ENCODE measurements around the gene DRC1. TPM values are rescaled to one million over a fixed set of nuclear protein-coding genes. Genes with fewer than 3 reads are reported as not detected.

The DRC1 gene
- total and polyA plus RNA-seq, 2 donors = 1.0 TPM; not detected in 1

DNA sequence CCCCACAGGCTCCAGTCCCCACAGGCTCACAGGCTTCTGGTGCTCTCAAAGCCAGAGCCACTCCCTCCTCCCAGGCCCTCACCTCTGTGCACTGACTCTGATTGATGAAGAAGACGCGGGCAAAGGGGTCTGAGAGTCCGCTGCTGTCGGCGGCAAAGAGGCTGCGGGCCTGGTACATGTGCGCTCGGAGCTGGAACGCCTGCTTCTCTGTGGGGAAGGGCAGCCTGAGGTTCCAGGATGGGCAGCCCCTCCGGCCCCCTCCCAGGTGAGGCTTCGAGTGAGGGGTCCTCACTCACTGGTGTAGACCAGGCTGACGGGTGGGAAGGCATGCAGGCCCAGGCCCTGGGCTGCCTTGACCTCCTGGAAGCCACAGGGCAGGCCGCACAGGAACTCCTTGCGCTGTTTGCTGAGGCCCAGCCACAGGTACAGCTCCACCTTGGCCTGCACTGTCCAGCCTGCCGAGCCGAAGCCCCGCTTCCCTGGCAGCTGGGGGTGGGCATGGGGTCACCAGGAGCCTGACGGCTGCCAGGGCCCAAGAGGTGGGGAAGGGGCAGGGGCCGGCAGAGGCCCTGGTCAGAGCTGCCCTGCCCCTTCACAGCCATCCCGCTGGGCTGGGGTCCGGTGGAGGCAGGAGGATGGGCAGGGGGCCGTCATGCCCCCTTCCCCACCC is 74.2 kb downstream of the DRC1 start:
- 84% methylated on average over 22 of the region's 22 CpGs for WGBS
- H3K36me3 ChIP-seq (ENCODE audit: insufficient read depth) = no peaks in the 10 kb centered on the region
- no peaks in the 10 kb centered on the region for H3K4me1 ChIP-seq (ENCODE audit: insufficient read depth)
- no peak overlapping the region for H3K4me3 ChIP-seq (ENCODE audit: low read depth, low read length)
- DNase-seq (ENCODE audit: extremely low spot score) = no peak
- H3K27ac ChIP-seq (ENCODE audit: low read depth) = no peak overlapping the region

GRCh38 chr2:26477126-26477910 is 75.6 kb downstream of the DRC1 start:
- Histone ChIP-seq H3K4me3 (ENCODE audit: low read depth, low read length) (no peak overlapping the region), H3K36me3 (ENCODE audit: insufficient read depth) (no peaks in the 10 kb centered on the region), H3K27ac (ENCODE audit: low read depth) (no peak overlapping the region), H3K4me1 (ENCODE audit: insufficient read depth) (no peaks in the 10 kb centered on the region)
- WGBS = 64% methylated on average over 33 of the region's 33 CpGs
- DNase-seq (ENCODE audit: extremely low spot score) = no peak

- no peak within 1 kb of the TSS for H3K4me3 ChIP-seq (ENCODE audit: low read depth, low read length)
- WGBS = 14% methylated on average over 3 of the region's 3 CpGs
- DNase-seq (ENCODE audit: extremely low spot score) = no peak
These were observed 76.2 kb downstream of the DRC1 start, which contains the start of gene OTOF for GRCh38 chr2:26477911-26478253. OTOF (minus strand) TSS chr2:26478124.

GRCh38 chr2:26478366-26478765 is 76.6 kb downstream of the DRC1 start:
- Histone ChIP-seq H3K27ac (ENCODE audit: low read depth) (no peak overlapping the region), H3K4me1 (ENCODE audit: insufficient read depth) (no peaks in the 10 kb centered on the region), H3K4me3 (ENCODE audit: low read depth, low read length) (no peak overlapping the region), H3K36me3 (ENCODE audit: insufficient read depth) (no peaks in the 10 kb centered on the region)
- WGBS = 81% methylated on average over 5 of the region's 5 CpGs
- no peak for DNase-seq (ENCODE audit: extremely low spot score)

More at GRCh38 chr2:26477911-26478253, 76.2 kb downstream of the DRC1 start, which contains the start of gene OTOF:
- no peaks in the 10 kb centered on the region for H3K4me1 ChIP-seq (ENCODE audit: insufficient read depth)
- H3K36me3 ChIP-seq (ENCODE audit: insufficient read depth) = no peaks in the 10 kb centered on the region
- H3K27ac ChIP-seq (ENCODE audit: low read depth) = no peak within 1 kb of the TSS

DNA sequence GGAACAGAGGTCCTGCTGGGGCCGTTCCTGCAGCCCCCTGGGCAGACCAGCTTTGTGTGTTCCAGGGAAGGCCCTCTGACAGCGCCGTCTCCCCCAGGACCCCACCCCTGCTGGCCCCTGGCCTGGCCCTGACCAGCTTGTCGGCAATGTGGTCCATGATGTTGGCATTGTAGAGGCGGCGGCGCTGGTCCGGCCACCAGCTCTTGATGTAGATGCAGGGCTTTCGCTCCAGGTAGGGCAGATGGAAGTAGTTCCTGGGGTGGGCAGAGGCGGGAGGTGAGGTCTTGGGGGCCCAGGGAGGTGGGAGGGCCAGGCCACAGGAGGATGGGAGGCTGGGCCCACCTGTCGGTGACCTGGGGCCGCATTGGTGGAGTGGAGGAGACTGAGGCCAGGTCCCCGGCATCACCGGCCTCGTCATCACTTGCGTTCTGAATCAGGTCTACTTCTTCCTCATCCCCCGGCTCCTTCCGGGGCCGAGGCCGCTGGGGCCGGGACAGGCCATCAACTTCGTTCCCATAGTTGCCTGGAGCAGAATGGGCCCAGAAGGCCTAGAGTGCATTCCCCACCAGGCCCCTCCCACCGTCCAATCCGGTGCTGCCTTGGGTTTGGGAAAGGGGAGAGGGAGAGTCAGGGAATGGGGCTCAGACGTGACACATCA is 77.5 kb downstream of the DRC1 start:
- Histone ChIP-seq H3K4me3 (ENCODE audit: low read depth, low read length) (no peak overlapping the region), H3K27ac (ENCODE audit: low read depth) (no peak overlapping the region), H3K36me3 (ENCODE audit: insufficient read depth) (no peaks in the 10 kb centered on the region), H3K4me1 (ENCODE audit: insufficient read depth) (no peaks in the 10 kb centered on the region)
- WGBS = 94% methylated on average over 25 of the region's 25 CpGs
- no peak for DNase-seq (ENCODE audit: extremely low spot score)

GRCh38 chr2:26479789-26480565 is 78.3 kb downstream of the DRC1 start:
- Histone ChIP-seq H3K4me1 (ENCODE audit: insufficient read depth) (no peaks in the 10 kb centered on the region), H3K36me3 (ENCODE audit: insufficient read depth) (no peaks in the 10 kb centered on the region), H3K27ac (ENCODE audit: low read depth) (no peak overlapping the region), H3K4me3 (ENCODE audit: low read depth, low read length) (no peak overlapping the region)
- no peak for DNase-seq (ENCODE audit: extremely low spot score)
- 90% methylated on average over 21 of the region's 21 CpGs for WGBS

DNA sequence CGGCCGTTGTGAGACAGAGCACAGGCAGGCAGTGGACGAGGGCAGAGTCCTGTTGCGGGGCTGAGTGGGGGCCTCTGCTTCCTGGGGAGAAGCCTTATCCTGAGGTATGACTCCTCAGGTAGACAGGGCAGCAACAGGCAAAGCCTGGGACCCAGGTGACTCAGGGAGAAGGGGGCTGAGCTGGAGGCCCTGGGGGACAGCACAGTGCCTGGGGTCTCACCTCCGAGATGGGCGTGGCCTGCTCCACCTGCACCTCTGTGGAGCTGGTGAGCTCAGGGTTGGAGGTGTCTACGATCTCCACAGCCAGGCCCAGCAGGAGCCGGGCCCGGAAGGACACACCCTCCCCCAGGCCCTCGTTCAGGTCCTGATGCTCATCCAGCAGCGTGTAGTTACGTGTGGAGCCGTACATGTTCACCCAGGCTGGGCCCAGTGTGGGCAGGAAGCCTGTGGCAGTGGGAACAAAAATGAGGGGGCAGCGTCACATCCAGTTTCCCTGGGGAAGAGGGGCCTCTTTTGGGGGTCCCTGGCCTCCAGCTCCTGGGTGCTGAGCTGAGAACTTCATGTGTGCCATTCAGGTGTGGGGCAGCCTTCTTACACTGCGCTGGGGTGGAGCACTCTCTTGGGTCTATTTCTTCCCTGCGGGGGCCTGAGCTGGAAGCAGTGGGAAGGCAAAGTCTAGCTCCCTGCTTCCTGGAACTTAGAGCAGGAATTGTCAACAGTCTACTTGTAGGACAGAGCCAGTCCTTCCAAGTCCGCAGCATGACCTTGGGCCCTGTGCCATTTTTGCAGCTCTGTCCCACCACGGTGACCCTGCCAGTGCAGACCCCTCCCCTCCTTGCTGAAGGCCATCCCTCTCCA is 79.1 kb downstream of the DRC1 start:
- H3K36me3 ChIP-seq (ENCODE audit: insufficient read depth) = no peaks in the 10 kb centered on the region
- no peak overlapping the region for H3K4me3 ChIP-seq (ENCODE audit: low read depth, low read length)
- no peak overlapping the region for H3K27ac ChIP-seq (ENCODE audit: low read depth)
- no peaks in the 10 kb centered on the region for H3K4me1 ChIP-seq (ENCODE audit: insufficient read depth)
- no peak for DNase-seq (ENCODE audit: extremely low spot score)
- WGBS = 83% methylated on average over 18 of the region's 18 CpGs

- Histone ChIP-seq H3K36me3 (ENCODE audit: insufficient read depth) (no peaks in the 10 kb centered on the region), H3K27ac (ENCODE audit: low read depth) (no peak overlapping the region), H3K4me3 (ENCODE audit: low read depth, low read length) (no peak overlapping the region), H3K4me1 (ENCODE audit: insufficient read depth) (no peaks in the 10 kb centered on the region)
- DNase-seq (ENCODE audit: extremely low spot score) = no peak
- 91% methylated on average over 3 of the region's 3 CpGs for WGBS
These were observed 80.0 kb downstream of the DRC1 start for GRCh38 chr2:26481706-26482105.

- H3K4me1 ChIP-seq (ENCODE audit: insufficient read depth) = no peaks in the 10 kb centered on the region
- no peaks in the 10 kb centered on the region for H3K36me3 ChIP-seq (ENCODE audit: insufficient read depth)
- WGBS = 90% methylated on average over 30 of the region's 30 CpGs
- H3K4me3 ChIP-seq (ENCODE audit: low read depth, low read length) = no peak overlapping the region
- no peak overlapping the region for H3K27ac ChIP-seq (ENCODE audit: low read depth)
- no peak for DNase-seq (ENCODE audit: extremely low spot score)
These were observed 80.7 kb downstream of the DRC1 start for GRCh38 chr2:26482211-26483026.

- Histone ChIP-seq H3K4me1 (ENCODE audit: insufficient read depth) (no peaks in the 10 kb centered on the region), H3K27ac (ENCODE audit: low read depth) (no peak overlapping the region), H3K36me3 (ENCODE audit: insufficient read depth) (no peaks in the 10 kb centered on the region), H3K4me3 (ENCODE audit: low read depth, low read length) (no peak overlapping the region)
- no peak for DNase-seq (ENCODE audit: extremely low spot score)
- WGBS = 96% methylated on average over 11 of the region's 11 CpGs
These were observed 81.3 kb downstream of the DRC1 start for GRCh38 chr2:26483027-26483326.

- WGBS = 78% methylated on average over 11 of the region's 11 CpGs
- Histone ChIP-seq H3K4me1 (ENCODE audit: insufficient read depth) (no peaks in the 10 kb centered on the region), H3K27ac (ENCODE audit: low read depth) (no peak overlapping the region), H3K36me3 (ENCODE audit: insufficient read depth) (no peaks in the 10 kb centered on the region), H3K4me3 (ENCODE audit: low read depth, low read length) (no peak overlapping the region)
- no peak for DNase-seq (ENCODE audit: extremely low spot score)
These were observed 81.8 kb downstream of the DRC1 start for GRCh38 chr2:26483516-26483915.

DNA sequence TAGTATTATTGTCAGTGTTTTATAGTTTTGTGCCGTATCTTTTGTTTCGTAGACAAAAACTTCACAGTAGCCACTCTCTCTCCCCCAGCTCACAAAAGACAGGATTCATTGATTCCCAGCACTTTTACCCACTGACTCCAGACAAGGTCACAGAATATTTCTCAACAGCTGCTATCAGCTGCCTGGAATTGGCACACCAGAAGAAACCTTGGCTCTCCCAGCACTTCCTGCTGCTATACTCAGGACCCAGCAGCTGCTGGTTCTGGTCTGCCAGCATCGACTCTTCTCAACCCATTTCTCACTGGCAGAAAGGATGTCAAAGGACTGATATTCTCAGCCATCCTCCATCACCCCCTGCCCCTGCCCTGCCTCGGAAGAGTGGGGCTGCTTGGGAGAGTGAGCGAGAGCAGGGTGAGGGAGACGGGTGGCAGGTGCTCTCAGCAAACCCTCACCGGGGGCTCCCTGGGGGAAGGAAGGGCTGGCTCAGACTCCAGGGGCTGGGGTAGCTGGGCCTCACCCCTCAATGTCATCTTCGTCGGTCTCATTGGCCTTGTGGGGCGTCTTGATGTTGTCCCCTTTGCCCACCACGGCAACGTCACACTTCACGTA is 82.3 kb downstream of the DRC1 start:
- Histone ChIP-seq H3K27ac (ENCODE audit: low read depth) (no peak overlapping the region), H3K4me1 (ENCODE audit: insufficient read depth) (no peaks in the 10 kb centered on the region), H3K36me3 (ENCODE audit: insufficient read depth) (no peaks in the 10 kb centered on the region), H3K4me3 (ENCODE audit: low read depth, low read length) (no peak overlapping the region)
- DNase-seq (ENCODE audit: extremely low spot score) = no peak
- 70% methylated on average over 13 of the region's 13 CpGs for WGBS

All from urinary bladder (tissue), 4 donors.